ENCODE measurements around the gene MARCHF10.

MARCHF10 gene

DNA sequence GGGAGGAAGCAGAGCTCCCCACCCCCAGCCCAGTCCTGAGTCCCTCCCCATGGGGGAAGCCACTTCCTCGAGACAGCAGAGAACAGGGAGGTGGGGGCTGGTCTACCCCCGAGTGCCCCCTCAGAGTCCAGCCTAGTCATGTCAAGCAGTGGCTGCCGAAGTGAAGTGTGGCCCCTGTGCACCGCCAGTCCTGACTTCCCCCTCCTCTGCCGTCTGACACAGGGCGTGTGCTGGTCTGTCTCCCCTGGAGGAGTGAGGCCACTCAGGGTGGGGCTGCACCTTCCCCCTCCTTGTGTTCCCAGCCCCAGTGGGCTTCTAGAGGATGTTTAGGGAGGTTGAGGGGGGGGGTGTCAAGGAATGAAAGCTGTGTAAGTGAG, 133.8 kb downstream of the MARCHF10 start:
- no peak for DNase-seq

DNA sequence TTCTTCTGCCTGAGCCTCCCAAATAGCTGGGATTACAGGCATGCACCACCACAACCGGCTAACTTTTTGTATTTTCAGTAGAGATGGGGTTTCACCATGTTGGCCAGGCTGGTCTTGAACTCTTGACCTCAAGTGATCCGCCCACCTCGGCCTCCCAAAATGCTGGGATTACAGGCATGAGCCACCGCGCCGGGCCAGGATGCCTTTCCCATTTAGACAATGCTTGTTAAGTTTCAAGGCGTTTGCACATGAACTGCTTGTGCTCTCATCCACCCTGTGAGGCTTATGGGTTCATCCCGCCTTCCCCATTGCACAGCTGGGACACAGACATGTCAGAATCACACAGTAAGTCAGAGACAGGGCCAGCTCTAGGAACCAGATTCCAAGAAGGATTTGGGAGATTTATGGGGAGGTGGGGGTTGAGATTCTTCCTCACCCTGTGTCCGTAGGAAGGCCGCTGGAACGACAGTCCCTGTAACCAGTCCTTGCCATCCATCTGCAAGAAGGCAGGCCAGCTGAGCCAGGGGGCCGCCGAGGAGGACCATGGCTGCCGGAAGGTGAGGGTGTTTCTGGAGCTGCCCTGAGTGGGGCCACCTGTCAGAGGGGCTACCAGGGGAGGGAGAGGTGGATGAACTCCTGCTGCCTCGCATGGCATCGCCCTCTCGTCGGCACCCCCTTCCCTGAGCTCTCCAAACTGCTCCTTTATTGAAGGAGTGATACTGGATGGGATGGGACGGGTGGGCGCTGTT, 134.3 kb downstream of the MARCHF10 start:
- no peak for DNase-seq

DNA sequence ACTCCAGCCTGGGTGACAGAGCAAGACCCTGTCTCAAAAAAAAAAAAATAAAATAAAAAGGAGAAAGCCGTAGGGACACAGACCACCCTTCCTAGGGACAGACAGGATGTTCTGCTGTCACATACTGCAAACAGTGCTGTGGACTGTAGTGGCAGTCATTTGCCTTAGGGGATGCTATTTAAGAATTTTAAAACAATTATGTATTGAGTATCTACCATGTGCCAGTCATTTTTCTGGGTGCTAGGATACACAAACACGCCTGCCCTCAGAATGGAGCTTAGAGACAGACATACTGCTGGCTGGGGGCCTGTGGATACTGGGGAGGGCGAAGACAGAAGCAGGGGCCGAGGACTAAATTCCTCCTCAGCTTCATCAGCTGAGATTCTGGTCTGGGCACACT, 135.2 kb downstream of the MARCHF10 start:
- no peak for DNase-seq

DNA sequence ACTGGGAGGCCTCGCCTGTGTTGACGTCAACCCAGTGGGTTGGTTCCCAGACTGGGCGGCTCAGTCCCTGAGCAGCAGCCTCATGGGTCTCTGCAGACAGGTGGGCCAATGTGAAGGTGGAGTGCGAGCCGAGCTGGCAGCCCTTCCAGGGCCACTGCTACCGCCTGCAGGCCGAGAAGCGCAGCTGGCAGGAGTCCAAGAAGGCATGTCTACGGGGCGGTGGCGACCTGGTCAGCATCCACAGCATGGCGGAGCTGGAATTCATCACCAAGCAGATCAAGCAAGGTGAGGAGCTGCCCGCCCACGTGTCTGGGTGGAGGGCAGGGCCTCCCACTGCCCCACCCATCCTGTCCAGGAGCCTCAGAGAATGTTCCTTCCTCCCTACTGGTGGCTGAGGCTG, 136.6 kb downstream of the MARCHF10 start:
- no peak for DNase-seq

DNA sequence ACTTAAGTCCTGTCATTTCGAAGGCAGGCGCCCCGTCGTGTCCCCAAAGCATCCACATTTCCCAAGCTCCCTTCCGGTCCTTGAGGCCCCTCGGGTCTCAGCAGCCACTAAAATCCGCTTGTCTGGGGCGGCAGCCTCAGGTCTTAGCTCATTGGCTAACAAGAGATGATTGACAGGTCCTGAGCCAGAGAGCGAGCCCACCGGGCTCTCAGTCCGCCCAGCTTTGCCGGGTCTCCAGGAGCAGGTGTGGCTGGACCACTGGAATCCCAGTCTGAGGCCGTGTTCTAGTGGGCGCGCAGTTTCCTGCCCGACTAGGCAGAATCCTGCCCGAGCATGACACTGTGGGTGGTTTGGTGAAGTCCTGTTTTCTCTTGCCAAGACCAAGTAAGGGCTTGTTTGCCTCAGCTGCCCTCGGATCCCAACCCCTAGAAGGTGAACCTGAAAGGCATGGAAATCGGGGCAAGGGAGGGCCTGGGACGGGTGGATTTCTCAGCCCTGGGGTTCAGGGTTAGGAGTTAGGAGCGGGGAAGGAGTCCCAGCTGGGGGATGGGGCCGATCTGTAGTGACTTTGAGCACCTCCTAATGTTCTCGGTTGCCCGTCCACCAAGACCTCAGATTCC, 137.8 kb downstream of the MARCHF10 start:
- no peak for DNase-seq

DNA sequence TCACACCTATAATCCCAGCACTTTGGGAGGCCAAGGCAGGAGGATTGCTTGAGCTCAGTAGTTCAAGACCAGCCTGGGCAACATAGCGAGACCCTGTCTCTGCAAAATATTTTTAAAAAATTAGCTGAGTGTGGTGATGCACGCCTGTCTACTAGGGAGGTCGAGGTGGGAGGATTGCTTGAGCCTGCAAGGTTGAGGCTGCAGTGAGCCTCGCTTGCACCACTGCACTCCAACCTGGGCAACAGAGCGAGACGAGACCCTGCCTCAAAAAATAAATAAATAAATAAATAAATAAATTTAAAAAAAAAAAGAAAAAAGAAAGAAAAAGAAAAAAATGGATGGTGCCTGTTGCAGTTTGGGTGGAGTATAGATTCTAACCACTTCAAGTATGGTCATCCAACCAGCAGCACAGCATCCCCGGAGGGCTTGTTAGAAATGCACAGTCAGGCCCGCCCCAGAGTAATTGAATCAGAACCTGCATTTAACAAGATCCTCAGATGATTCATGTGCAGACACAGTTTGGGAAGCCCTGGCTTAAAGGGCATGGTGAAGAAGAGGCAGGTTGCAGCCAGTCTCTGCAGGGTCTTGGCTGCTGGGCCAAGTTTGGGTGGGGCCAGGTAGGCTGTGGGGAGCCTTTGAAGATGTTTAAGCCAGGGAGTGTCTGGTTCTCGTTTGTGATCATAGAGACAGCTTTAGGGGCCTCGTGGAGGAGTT, 139.9 kb downstream of the MARCHF10 start:
- DNase-seq: no peak

DNA sequence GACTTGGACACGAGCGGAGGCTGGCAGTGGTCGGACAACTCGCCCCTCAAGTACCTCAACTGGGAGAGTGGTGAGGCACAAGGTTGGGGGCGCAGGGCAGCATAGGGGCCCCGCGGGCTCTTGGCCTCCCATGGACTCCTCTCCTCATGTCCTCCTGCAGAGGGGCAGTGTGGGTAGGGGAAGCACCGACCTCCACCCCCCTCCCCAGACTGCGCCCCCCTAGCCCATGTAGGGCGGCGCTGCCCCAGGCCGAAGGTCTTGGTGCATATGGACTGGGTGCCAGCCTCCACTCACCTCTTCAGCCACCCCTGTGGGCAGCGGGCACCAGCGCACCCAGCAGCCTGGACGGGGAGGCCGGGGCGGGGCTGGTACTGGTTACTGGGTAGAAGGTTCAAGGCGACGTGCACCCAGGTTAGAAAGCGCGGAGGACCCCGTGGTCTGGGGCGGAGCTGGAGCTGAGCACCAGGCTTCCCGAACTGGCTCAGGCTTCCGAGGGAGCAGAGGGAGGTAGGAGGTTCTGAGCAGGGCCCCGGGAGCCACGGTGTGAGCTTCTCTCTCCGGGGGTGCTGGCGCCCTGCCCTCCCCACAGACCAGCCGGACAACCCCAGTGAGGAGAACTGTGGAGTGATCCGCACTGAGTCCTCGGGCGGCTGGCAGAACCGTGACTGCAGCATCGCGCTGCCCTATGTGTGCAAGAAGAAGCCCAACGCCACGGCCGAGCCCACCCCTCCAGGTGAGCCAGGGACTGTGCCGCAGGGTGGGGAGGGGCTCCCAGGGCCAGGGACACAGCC, 141.1 kb downstream of the MARCHF10 start:
- DNase-seq: no peak

DNA sequence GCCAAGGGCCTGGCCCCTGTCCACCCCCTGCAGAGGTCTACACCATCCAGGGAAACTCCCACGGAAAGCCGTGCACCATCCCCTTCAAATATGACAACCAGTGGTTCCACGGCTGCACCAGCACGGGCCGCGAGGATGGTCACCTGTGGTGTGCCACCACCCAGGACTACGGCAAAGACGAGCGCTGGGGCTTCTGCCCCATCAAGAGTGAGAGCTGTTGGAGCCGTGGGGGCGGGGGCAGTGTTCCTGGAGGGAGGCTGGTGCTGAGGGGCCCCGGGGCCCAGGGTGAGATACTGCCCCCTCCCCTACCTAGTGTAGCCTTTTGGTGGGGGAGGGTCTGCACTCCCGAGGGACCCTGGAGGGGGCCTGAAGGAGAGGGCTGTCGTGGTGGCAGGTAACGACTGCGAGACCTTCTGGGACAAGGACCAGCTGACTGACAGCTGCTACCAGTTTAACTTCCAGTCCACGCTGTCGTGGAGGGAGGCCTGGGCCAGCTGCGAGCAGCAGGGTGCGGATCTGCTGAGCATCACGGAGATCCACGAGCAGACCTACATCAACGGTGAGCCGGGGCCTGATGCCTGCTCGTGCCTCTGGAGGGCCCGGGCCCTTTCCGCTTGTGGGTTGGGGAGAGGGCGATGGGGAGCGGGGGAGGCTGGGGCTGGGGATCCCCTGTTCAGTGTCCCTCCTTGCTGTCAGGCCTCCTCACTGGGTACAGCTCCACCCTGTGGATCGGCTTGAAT, 141.9 kb downstream of the MARCHF10 start:
- no peak for DNase-seq

DNA sequence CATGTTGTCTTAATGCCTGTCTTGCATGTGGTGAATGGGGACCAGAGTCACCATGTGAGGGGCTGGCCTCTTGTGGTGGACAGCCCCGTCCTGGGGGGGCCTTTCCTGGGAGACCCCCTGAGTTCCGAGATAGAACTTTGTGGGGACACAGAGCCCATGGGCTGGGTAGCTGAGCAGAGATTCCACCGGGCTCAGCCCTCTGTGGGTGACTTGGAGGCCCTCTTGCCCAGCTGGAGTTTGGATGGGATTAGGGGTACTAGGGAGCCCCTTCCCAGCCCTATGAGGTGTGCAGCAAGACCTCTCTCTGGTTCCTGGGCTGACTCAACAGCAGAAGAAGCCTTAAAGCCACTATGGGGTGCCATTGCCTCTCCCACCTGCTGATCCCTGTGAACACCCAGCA, 142.5 kb downstream of the MARCHF10 start:
- DNase-seq: no peak

DNA sequence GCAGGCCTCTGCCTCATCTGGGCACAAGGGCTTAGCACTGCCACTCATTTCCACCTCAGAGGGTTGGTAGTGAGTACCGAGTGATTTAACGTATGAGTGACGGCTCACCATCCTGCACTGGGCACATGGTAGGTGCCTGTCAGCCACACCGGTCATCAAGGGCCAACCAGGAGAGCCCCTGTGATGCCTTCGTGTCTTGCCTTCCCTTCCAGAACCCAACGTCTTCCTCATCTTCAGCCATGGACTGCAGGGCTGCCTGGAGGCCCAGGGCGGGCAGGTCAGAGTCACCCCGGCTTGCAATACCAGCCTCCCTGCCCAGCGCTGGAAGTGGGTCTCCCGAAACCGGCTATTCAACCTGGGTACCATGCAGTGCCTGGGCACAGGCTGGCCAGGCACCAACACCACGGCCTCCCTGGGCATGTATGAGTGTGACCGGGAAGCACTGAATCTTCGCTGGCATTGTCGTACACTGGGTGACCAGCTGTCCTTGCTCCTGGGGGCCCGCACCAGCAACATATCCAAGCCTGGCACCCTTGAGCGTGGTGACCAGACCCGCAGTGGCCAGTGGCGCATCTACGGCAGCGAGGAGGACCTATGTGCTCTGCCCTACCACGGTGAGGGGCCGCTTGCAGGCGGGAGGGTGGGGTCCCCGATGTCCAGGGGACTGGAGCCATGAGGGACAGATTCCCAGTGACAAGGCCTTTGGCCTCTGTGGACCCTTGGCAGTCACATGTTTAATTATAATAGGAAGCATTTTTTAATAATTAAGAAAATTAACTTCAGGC, 143.6 kb downstream of the MARCHF10 start:
- DNase-seq: no peak

DNA sequence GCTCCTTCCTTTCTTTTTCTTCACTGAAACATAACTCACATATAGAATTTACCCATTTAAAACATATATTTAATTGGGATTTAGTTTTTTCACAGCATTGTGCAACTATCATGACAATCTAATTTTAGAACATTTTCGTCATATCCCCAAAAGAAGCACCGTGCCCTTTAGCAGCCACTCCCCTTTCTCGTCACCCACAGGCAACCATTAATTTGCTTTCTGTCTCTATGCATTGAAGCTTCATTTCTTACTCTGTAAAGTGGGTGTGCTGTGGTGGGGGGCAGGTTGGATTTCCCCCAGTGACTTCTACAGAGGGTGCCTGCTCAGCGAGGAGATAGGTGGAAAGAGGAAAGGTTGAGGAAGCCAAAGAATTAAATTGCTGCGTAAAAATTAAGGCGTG, 144.8 kb downstream of the MARCHF10 start:
- no peak for DNase-seq

DNA sequence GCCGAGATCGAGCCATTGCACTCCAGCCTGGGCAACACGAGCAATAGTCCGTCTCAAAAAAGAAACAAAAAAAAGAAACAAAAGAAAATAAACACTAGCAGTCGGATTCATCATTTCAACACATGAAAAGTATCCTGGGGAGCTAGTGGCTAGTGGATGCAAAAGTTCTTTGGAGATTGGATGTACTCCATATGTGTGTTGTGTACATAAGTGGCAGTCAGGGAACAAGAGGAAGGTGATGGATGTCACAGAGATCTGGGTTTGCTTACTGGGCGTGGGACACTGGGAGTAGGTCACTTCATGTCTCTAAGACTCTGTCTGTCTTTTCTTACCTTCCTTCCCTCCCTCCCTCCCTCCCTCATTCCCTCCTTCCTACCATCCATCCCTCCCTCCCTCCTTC, 145.3 kb downstream of the MARCHF10 start:
- DNase-seq: no peak

DNA sequence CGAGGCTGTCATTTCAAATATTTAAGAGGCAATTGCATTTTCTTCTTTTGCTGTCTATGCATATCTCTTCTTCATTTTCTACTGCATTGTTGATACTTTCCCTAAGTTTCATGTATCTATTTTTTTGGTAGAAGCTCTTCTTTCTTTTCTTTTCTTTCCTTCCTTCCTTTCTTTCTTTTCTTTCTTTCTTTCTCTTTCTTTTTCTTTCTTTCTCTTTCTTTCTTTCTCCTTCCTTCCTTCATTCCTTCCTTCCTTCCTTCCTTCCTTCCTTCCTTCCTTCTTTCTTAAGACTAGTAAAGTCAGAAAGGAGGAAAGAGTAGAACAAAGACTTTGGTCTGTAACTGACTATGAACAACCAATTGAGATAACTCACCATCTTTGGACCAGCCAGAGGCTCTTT, 146.8 kb downstream of the MARCHF10 start:
- no peak for DNase-seq

DNA sequence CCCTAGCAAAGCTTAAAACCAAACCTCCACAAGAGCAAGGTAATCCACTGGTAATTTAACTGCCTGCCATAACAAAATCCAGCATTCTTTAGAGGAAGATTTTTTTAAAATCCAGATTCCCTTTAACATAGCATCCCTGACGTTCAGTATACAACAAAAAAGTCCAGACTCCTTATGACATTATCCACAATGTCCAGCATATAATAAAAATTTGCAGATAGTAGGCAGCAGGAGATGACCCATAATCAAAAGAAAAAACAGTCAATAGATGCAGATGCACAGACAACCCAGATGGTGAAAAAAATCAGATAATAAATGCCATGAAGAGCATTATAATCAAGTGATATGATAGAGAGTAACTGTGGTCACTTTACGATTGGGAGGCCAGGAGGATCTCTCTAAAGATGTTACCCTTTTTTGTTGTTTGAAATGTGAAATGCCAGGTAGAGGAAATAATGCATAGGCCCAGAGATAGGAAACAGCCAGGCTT, 147.4 kb downstream of the MARCHF10 start:
- DNase-seq: no peak

DNA sequence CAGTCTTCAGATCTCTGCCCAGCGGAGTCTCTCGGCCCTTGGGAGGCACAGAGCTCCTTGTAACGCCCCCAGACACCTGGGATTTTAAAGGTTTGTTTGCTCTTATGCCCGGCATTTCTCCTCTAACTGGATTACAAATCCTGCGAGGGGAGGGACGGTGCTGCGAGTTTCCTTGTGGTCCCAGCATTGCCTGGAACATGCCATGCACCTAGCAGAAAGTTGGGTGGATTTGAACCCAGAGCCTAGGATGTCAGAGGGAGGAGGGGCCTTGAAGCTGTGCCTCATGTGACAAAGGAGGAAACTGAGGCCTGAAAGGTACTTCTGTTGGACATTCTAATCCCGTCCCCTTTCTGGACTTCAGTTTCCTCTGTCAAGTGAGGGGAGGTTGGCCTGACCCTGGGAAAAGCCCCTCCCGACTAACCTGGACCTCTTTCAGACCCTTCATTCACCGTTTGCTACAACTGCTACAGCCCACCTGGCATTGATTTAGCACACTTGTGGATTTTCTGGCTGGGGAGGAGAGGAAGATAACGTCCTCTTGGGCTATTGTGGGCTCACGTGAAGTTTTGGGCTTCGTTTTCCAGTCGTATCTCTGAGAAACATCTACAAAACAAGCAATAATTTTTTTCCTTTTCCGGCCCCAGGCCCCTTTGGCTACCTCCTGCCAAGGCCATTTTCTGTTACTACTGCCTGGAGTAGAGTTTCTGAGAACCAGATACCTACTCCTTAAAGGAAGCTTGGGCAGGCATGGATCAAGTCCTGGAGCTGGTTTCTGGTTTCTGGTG, 149.8 kb downstream of the MARCHF10 start:
- DNase-seq: no peak

DNA sequence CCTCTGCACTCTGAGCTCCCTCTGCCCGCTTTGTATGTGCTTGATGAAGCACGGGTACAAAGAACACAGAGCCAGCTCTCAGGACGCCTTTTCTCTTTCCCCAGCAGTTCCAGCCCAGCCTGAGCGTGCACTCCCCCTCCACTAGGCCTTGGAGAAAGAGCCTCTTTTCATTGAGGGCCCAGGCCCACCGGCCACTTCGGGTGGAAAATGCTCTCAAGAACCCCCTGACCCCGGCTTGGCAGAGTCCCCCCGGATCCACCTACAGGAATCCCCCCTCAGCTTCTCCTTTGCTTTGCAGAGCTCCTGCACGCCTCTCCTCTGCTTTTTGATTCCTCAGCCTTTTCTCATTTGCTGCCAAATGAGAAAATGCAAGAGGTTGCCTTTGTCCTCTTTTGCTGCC, 150.4 kb downstream of the MARCHF10 start:
- DNase-seq: no peak

DNA sequence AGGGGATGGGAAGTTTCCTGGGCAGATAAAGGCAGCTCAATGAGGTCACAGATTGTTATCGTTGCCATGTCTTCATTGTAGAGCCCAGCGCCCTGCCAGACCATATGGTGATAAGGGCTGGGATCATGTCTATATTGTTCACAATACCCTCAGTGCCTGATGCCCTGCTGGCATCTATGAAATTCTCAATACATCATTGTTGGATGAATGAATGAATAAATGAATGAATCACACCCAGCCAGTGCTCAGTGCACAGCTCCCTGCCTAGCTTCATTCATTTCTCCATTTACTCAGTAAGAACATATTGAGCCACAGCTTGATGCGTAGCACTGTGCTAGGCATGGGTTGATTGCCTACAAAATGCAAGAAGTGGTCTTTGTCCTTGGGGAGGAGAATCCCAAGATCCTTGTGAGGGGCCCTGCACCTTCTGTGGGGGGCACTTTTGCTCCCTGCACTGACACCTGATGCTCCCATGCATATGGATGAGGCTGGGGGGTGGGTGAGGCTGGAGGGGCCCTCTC, 150.9 kb downstream of the MARCHF10 start:
- DNase-seq: no peak

DNA sequence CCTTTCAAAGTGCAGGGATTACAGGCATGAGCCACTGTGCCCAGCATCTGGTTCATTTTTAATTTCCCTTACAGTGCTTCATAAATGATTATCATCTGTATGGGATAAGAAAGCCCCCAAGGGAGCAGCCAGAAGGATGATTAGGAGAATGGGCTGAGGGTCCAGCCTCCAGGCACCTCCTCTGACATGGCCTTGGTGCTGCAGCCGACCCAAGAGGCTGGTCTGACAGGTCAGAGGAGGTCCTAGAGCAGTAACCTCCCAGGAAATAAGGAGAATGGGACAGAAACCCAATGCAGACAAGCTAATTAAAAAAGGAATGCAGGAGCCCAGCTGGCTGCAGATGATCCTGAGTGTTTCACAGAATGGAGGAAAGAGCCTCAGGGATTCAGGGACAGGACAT, 151.7 kb downstream of the MARCHF10 start:
- DNase-seq: no peak

DNA sequence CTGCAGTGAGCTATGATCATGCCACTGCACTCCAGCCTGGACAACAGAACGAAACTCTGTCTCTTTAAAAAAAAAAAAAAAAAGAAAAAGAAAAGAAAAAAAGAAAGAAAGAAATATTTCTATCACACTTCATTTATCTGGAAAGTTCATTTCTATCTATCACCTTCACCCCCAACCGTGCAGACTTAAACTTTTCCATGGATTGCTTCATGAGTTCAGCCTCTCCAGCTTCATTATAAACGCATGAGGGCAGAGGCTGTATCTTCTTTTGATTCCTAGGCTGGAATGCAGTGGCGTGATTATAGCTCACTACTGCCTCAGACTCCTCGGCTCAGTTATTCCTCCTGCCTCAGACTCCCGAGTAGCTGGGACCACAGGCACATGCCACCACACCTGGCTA, 152.5 kb downstream of the MARCHF10 start:
- DNase-seq: no peak

Data from activated T-cell treated with anti-CD3 and anti-CD28 coated beads, Interleukin-2, amount 50 U/mL, for 48 hours (primary cell).